ENCODE results near the gene TEX29.

Gene TEX29

GRCh38 chr13:111292710-111293485 lies 27.5 kb upstream of the TEX29 start:
- no peak for DNase-seq

- no peak for DNase-seq
Measured at GRCh38 chr13:111295886-111296285, 24.6 kb upstream of the TEX29 start.

DNA sequence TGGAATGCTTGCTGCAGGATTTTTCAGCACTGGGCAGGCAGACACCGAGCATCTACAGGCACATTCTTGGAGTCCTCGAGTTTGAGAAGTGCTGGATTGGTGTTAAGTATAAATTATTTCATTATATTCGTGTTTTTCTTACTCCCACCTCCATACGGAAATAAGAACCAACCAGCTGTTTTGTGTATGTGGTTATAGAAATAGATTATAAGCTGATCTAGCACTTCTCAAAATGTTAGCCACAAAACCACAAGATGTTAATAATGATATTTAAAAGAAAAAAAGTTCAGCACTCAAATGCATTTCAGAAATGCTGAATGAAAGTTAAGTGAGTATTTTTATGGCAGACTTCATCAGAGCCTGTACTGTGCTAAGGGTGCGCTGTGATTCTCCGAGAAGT lies 24.0 kb upstream of the TEX29 start:
- DNase-seq, result no peak

GRCh38 chr13:111298214-111298975 lies 22.0 kb upstream of the TEX29 start:
- no peak for DNase-seq

- no peak for DNase-seq
Measured at GRCh38 chr13:111302045-111302726, 18.3 kb upstream of the TEX29 start.

DNA sequence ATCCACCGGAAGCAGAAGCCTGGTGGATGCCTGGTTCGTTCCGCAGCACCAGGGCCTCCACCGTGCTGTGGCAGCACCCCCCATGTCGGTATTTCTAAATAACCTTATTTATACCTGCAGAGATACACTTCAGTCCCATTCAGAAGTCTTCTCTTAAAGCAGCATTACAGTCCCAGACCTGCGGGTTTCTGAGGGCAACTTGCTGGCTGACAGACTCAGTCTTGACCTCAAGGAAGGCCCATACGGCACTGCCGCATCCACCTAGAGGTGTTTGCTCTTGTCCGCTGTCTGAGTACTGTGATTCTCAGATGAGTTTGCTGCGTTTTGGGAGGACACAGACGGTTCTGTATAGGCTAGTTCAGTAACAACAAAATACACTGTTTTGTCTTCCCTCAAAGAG lies 16.9 kb upstream of the TEX29 start:
- DNase-seq, result no peak

GRCh38 chr13:111304041-111304544 lies 16.3 kb upstream of the TEX29 start:
- no peak for DNase-seq

- no peak for DNase-seq
Measured at GRCh38 chr13:111304603-111305289, 15.7 kb upstream of the TEX29 start.

GRCh38 chr13:111312944-111313590 lies 7.4 kb upstream of the TEX29 start:
- no peak for DNase-seq

GRCh38 chr13:111313911-111314425 lies 6.5 kb upstream of the TEX29 start:
- no peak for DNase-seq

DNA sequence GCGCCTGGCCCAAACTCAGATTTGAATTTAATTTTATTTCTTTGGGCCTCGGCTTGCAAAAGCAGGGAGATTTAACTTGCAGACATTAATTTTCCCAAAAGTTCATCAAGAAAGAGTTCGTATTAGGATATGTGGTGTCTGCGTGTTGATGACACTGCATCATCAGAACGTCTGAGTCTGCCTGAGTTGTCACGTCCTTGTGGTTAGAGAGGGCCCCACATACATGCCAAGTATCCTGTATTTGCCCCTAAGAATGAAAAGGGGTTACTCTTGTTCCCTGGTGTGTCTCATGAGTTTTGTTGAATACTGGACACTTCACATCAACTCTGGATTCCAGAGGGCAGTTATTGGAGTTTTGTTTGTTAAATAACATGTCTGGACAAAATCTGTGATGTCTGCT lies 5.6 kb upstream of the TEX29 start:
- DNase-seq, result no peak

DNA sequence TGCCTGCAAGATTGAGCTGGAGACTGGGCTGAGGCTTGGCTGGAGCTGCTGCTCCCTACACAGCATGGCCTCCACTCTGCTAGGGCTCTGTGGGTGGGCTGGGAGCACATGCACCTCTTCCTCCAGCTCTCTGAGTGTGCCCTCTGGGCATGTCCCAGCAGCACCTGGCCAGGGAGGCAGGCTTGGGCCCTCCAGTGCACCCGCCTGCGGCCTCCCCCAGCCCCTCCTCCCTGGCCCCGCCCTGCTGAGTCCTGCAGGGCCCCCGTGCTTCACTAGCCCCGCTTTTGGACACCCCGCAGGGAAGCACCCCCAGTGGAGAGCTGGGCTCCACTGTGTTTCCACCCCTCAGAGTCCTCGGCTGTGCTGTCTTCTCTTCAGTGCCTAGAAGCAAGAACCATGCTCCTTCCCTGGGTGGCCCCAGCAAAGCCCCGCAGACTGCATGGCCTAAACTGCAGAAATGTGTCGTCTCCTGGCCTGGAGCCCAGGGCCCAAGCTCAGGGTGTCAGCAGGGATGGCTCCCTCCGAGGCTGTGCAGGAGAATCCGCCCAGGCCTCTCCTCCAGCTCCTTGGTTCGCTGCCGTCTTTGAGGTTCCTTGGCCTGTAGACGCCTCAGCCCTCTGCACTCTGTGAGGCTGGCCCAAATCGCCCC lies 5.0 kb upstream of the TEX29 start:
- no peak for DNase-seq

DNA sequence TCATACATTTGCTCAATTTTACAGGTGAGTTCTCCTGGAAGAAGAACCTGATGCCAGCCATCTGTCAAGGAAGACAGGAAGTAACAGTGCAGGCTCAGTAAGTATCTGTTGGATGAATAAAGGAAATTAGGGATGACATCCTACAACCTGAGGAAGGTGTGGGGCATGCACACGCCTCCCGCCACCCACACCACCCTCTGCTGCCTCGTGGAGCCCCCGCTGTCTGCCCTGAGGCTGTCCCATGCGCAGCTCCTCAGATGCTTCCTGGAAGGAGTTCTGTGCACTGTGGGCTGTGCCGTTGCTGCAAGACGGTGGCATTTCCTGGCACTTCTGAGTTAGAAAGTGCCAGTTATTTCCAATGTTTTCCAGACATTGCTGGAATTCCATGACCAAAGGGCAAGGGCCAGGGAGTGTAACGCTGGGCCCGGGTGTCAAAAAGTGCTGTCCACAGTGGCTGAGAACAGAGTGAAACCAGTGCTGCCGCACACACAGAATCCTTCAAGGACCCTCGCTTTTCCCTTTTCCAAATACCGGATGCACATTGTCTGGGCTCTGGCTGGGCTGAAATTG lies 4.2 kb upstream of the TEX29 start:
- no peak for DNase-seq

- no peak for DNase-seq
Measured at GRCh38 chr13:111317042-111317550, 3.3 kb upstream of the TEX29 start.

- DNase-seq, result no peak
Measured at GRCh38 chr13:111317571-111318345, 2.7 kb upstream of the TEX29 start.

DNA sequence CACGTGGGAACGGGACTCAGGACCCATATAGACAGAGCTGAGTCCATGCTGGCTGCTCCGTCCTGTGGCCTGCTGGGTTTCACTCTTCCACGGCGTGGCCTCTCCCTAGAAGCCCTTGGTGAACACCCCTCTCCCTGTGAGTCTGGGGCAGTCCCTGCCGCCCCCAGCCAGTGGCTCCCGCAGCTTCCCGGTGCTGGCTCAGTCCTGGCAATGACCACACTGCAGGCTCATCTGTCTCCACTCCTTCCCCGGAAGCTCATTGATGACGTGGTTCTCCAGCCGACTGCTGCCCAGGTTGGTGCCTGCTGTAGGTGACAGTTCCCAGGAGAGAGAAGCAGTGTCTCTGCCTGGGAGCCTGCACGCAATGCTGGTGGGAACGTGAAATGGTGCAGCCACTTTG lies 2.1 kb upstream of the TEX29 start:
- no peak for DNase-seq

DNA sequence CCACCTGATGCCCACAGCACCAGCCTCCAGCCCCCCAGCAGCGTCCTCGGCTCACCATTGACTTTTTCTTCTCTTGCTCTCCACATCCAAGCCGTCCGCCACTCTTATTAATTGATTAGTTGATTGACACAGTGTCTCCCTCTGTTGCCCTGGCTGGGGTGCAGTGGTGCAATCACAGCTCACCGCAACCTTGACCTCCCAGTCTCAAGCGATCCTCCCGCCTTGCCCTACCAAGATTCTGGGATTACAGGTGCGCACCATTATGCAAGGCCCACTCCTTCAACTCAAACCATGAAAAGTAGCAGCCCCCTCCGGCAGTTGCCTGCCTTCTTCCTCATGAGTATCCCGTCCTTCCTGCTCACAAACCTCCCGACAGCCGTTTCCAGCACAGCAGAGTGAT lies 921 bp upstream of the TEX29 start:
- no peak for DNase-seq

DNA sequence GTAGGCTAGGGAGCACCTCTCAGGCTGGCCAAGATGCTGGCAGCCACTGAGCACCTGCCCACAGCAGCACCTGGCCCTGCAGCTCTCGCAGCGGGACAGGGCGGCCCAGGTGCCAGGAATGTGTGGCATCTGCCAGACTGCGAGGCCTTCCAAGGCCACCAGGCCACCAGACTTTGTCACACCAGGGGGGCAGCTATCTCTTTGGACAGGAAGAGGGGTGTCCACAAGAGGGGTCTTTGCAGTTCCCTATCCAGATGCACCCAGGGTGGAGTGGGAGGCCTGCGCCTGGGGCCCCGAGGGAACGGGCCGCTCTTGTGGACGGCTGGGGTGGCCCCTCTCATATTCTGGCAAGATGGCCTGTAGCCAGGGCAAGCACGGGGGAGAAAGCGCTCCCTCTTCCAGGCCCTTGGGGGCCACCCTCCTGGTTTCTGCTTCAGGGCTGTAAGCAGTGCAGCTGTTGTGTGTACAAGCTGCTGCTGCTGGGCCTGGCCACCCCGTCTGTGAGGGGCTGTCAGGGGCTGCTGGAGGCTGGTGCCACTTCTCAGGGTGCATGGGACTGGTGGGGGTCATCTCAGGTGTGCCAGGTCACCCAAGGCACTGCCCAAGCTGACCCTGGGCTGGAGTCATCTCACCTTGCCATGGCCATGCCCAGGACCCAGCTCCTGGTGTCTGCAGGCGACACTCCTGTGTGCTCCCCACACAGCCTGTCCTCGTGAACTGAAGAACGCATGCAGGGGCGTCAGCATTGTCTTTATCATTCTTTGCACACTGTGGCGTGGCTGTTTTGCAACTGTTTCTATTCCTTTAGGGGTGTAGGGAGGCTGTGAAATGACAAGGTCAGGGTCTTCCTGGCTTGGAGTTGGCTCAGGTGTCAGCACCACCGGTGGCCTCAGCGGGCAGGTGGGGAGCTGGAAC lies 1.8 kb downstream of the TEX29 start:
- DNase-seq, result no peak

GRCh38 chr13:111322916-111323331 lies 2.5 kb downstream of the TEX29 start:
- DNase-seq, result no peak

Data from stimulated activated CD4-positive, alpha-beta T cell treated with anti-CD3 and anti-CD28 coated beads, Interleukin-2, amount 100 ng/mL, for 24 hours (primary cell).